NCI-H69 (cell line): ENCODE measurements around the gene RTEL1.
"Not testable (repeated sequence)": the region's sequence is repeated elsewhere in the genome, so short reads cannot be mapped to it uniquely, and the experiment has no call there.

ENCODE experiments used
- DNase-seq: peaks from one replicate; lab custom pipeline; 2025; lab: John Stamatoyannopoulos, UW

The RTEL1 gene, protein sequence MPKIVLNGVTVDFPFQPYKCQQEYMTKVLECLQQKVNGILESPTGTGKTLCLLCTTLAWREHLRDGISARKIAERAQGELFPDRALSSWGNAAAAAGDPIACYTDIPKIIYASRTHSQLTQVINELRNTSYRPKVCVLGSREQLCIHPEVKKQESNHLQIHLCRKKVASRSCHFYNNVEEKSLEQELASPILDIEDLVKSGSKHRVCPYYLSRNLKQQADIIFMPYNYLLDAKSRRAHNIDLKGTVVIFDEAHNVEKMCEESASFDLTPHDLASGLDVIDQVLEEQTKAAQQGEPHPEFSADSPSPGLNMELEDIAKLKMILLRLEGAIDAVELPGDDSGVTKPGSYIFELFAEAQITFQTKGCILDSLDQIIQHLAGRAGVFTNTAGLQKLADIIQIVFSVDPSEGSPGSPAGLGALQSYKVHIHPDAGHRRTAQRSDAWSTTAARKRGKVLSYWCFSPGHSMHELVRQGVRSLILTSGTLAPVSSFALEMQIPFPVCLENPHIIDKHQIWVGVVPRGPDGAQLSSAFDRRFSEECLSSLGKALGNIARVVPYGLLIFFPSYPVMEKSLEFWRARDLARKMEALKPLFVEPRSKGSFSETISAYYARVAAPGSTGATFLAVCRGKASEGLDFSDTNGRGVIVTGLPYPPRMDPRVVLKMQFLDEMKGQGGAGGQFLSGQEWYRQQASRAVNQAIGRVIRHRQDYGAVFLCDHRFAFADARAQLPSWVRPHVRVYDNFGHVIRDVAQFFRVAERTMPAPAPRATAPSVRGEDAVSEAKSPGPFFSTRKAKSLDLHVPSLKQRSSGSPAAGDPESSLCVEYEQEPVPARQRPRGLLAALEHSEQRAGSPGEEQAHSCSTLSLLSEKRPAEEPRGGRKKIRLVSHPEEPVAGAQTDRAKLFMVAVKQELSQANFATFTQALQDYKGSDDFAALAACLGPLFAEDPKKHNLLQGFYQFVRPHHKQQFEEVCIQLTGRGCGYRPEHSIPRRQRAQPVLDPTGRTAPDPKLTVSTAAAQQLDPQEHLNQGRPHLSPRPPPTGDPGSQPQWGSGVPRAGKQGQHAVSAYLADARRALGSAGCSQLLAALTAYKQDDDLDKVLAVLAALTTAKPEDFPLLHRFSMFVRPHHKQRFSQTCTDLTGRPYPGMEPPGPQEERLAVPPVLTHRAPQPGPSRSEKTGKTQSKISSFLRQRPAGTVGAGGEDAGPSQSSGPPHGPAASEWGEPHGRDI (N-terminal part only)

DNA sequence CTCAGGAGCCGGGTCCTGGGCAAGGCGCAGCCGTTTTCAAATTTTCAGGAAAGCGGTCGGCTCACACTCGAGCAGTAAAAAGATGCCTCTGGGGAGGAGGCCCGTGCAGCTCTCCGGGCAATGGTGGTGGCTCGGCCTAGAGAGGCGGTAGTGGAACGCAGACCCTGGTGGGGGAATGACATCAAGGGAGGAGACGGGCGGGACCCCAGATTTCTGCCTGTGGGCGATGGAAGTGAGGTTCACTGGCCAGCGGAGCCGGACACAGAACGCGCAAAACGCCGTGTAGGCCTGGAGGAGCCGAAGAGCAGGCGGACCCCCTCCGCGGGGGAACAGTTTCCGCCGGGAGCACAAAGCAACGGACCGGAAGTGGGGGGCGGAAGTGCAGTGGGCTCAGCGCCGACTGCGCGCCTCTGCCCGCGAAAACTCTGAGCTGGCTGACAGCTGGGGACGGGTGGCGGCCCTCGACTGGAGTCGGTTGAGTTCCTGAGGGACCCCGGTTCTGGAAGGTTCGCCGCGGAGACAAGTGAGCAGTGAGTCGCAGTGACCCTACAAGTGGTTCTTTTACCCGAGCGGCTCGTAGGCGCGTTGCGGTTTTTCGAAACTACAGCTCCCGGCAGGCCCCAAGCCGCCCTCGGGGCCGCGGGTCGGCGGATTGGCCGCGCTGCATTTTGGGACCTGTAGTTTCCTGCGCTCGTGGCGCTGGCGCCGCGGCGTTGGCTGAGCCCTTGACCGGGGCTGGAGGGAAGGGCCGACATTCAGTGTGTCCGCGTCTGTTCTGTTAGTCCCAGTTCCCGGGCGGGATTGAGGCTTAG, at the start of gene RTEL1:
Gene RTEL1, plus strand, starts transcription at position 376 of the 812 bp plus-strand sequence. CDS start 1,091 bp downstream, outside the sequence.
- DNase-seq: peak; percentile 86

DNA sequence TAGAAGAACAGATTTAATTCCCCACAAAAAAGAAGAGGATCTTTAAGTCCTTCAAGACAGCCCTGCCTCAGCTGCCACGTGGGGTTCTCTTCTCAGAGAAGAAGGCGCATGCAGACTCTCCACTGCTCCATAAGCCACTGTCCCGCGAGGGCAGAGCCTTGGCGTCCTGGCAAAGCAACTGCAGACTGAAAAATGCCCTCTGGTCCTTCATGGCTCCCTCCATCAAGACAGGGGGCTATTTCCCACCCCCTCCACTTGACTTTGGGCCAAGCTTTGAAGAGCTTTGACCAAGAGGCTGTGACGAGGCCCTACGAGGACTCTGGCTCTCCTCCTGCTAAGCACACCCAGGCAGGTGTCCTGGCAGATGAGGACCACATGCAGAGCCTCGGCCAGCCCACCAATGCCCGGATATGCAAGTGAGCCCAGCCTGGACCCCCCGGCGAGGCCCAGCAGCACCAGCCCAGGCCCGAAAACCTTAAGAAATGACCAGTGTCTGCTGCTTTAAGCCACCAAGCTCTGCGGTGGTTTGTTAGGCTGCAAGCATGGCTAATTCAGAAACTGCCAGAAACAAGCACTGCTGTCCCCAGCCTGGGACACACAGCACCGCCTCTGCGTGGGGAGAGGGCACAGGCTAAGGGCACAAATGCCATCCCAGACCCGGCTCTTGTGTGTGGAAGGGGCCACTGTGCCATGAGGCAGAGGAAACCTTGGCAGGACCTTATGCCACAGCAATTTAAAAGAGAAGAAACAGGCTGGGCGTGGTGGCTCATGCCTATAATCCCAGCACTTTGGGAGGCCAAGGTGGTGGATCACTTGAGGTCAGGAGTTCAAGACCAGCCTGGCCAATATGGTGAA, 47.3 kb upstream of the RTEL1 start:
- DNase-seq: no peak

DNA sequence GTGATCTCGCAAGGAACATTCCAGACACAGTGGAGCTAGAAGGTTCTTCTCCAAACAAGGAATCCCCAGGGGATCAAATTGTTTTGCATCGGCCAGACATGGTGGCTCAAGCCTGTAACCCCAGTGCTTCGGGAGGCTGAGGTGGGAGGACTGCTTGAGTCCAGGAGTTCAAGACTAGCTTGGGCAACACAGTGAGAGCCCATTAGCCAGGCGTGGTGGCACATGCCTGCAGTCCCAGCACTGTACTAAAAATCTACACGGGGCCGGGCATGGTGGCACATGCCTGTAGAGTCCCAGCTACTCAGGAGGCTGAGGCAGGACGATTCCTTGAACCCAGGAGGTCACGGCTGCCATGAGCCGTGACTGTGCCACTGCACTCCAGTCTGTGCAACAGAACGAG, 46.5 kb upstream of the RTEL1 start:
- DNase-seq: no peak

DNA sequence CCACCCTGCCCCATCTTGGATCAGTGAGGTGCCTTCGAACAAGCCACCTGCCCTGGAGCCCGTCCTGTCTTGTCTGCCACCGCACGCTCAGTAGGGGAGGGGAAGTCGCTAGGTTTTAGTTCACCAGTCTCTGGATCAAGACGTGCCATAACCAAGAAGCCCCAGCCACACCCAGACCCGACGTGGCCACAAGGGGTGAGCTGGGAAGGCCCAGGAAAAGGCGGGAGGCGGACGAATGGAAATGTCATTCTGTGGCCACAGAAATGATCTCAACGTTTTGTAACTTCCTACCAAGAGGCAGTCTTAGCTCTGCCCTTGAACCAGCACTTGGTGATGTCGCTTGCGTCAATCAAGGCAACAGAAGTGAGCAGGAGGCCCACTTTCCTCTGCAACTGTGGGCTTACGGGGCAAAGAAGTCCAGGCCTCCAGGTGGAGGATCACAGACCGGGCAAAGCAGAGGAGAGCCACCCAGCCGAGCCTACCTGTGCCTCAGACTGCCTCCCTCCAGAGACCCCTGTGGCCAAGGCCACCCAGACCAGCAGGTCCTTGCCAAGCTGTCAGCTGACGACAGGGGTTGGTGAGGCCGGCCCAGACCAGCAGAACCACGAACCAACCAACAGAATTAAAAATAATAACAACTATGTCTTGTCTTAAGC, 45.7 kb upstream of the RTEL1 start:
- DNase-seq: no peak

DNA sequence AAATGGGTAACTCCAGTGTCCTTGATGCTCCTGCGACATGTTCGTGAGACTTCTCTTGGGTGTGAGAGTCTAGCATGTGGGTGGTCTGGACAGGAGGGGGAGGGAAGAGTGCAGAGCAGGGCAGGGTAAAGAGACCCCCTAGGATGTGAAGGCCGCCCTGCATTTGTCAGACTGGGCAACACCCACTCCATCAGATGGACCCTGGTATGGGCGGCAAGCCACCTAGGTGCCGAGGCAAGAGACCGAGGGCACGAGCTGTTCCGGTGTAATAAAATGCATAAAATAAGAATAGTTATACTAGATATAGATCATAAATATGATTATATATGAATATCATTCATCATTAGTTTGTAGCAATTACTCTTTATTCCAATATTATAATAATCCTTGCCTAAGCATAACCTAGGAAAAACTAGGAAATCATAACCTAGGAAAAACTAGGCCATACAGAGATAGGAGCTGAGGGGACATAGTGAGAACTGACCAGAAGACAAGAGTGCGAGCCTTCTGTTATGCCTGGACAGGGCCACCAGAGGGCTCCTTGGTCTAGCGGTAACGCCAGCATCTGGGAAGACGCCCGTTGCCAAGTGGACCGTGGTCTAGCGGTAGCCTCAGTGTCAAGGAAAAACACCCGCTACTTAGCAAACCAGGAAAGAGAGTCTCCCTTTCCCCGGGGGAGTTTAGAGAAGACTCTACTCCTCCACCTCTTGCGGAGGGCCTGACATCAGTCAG, 44.1 kb upstream of the RTEL1 start:
- DNase-seq: not testable (repeated sequence)

DNA sequence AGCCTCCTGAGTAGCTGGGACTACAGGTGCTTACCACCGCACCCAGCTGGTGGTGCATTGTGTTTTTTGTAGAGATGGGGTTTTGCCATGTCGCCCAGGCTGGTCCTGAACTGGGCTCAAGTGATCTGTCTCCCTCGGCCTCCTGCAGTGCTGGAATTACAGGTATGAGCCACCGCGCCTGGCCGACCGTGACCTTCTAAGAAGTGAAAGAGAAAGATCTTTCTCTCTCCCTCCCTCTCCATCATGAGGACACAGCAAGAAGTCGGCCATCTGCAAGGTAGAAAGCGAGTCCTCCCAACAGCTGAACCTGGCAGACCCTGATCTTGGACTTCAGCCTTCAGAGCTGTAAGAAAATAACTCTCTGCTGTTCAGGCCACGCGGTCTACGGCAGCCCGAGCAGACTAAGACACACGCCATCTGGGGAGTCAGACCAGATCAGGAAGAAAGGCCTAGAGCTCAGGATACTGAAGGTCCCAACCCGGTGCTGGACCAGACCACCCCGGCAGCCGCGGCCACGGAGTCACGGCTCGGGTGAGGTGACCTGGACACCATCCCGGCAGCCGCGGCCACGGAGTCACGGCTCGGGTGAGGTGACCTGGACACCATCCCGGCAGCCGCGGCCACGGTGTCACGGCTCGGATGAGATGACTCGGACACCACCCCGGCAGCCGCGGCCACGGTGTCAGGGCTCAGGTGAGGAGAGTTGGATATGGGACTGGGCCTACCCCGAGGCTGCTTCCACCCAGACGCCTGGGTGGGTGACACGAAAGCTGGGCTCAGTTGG, 40.8 kb upstream of the RTEL1 start:
- no peak for DNase-seq

DNA sequence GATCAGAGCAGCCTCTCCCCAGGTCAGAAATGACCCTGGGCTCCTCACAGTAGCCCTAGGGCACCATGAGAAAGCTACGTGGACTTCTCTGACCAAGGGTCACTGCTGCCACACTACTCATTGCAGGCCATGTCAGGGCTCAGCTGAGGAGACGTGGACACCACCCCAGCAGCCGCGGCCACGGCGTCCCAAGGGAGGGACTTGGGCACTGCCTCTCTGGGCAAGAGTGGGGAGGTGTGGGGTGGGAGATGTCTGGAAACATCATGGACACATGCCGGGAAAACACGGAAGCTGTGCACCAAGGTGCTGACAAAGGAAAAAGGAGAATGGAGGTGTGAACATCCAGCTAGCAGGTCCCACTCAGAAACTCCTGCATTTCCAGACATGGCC, 40.2 kb upstream of the RTEL1 start:
- no peak for DNase-seq

DNA sequence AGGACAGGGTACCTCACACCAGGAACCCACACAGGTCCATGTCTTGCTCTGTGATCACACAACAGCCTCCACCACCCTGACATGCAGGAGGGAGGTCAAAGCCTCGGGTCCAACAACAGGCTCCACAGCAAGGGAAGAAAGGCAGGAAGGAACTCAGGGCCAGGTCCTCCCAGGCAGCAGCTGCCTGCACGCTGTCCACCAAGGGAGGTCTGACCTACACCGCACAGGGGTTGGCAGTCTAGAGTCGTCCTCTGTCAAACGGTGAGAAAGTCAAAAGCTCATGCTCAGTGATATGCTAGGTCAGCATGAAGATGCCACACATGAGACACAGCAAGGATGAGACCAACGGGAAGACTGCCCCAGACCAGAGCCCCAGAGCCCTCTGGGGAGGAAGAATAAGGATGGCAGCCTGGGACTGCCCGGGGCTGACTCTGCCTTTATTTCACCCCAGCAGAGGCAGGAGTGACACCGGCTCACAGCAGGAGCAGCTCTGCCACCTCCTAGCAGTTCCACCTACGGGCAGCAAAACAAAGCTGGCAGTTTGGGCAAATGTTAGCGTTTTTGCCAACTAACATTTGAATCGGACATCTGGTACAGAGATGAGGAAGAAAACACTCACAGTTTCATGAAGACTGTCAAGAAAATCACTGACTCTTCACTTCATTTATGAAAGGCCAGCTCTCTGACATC, 39.7 kb upstream of the RTEL1 start:
- no peak for DNase-seq

DNA sequence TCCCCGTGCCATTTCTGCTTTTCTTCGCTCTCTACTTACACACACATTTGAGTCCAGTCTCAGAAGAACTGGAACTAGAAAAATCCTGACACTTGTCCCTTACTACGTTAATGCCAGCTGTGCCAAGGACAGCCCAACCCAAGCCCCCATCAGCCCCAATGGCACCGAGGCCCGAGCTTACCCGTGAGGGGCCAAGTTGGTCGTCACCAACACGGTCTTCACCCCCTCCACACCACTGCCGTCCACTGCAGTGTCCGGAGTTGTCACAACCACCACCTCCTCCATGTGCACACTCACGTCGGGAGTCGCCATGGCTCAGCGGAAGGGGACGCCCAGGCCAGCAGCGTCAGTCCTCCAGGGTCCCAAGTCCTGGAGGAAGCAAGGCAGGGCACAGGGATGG, 39.0 kb upstream of the RTEL1 start:
- DNase-seq: no peak

DNA sequence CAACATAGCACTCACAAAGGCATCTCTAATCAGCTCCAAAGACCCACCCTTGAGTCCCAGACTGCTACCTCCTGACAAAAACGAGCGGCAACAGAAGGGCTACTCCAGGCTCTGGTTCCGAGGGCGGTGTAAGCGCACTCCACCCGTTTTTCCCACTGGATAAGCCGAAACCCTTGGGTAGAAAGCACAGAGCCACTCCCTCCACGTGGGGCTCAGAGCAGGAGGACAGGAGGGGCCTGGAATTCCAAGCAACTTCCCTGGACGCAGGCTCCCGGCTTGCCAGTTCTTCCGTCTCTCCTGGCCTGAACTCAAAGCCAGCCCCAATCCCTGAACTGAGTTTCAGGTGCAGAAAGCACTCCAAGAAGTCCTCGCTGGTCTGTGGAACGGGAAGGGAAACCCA, 38.6 kb upstream of the RTEL1 start:
- no peak for DNase-seq

DNA sequence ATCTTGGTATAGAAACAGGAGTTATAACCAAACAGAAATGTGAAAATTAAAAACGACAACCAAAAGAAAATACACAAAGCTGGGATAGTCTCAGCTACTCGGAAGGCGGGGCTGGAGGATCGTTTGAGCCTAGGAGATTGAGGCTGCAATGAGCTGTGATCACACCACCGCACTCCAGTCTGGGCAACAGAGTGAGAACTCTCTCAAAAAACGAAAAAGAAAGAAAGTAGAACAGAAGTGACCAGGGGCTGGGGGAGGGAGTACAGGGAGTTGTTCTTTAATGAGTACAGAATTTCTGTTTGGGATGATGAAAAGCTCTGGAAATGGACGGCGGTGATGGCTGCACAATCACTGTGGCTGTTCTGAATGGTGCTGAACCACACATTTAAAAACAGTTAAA, 37.1 kb upstream of the RTEL1 start:
- DNase-seq: no peak

DNA sequence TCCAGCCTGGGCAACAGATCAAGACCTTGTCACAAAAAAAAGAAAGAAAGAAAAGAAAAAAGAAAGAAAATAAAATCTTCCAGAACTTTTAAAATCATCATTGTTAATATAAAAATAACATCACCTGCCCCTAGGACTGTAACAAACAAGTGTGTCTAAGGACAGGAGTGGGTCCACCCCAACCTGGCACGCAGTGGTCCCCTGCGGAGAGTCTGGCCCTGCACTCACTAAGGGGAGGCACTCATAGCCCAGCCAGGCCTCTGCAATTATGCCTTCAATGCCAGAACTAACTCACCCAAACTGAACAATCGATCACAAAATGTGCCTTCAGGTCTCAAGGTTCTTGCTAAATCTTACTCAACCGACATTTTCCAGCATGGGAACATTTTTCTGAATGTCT, 36.0 kb upstream of the RTEL1 start:
- no peak for DNase-seq

DNA sequence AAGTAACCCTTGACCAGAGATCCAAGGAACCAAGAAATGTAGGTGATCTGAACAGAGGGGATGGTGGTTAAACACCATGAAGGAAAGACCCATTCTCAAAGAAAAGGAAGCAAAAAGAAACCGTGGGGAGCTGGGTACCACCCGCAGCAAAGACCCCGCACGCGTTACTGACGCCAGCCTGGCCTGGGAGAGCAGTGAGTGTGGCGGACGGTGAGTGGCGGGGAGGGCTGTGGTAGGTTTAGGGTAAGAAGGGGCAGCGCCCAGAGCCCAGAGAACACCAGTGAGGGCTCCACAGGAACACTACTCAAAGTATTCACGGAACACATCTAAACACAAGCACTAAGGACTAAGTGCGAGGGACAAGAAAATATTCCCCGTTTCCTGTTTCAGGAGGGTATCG, 35.4 kb upstream of the RTEL1 start:
- no peak for DNase-seq

DNA sequence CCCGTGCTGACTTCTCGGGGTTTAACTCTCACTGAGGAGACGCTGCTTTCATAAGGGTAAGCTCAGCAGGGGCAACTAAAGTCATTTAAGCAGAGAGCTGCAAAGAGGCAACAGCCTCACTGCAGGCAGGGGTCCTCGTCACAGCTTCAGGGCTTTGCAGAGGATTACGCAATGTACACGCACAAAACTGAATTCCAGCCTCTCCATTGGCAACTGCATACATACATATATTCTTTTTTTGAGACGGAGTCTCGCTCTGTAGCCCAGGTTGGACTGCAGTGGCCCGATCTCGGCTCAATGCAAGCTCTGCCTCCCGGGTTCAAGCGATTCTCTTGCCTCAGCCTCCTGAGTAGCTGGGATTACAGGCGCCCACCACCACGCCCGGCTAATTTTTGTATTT, 33.6 kb upstream of the RTEL1 start:
- peak; percentile 34 for DNase-seq

DNA sequence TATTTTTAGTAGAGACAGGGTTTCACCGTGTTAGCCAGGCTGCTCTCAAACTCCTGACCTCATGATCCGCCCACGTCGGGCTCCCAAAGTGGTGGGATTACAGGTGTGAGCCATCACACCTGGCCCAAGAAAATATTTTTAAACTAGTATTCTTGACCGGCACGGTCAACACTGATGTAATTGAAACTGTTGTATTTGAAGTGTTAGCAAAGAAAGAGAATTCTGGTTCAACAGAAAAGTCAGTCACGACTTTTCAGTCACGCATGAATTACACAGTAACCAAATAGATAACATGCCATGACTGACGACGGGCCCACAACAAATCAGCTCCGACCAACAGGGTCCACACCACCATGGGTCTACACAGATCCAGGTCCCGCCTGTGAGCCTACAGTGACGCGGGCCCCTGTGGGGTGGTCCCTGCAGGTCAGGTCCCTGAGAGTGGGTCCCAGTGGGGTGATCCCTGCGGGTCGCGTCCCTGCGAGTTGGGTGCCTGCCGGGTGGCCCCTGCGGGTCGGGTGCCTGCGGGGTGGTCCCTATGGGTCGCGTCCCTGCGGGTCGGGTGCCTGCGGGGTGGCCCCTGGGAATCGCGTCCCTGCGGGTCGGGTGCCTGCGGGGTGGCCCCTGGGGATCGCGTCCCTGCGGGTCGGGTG, 32.2 kb upstream of the RTEL1 start:
- DNase-seq: no peak

DNA sequence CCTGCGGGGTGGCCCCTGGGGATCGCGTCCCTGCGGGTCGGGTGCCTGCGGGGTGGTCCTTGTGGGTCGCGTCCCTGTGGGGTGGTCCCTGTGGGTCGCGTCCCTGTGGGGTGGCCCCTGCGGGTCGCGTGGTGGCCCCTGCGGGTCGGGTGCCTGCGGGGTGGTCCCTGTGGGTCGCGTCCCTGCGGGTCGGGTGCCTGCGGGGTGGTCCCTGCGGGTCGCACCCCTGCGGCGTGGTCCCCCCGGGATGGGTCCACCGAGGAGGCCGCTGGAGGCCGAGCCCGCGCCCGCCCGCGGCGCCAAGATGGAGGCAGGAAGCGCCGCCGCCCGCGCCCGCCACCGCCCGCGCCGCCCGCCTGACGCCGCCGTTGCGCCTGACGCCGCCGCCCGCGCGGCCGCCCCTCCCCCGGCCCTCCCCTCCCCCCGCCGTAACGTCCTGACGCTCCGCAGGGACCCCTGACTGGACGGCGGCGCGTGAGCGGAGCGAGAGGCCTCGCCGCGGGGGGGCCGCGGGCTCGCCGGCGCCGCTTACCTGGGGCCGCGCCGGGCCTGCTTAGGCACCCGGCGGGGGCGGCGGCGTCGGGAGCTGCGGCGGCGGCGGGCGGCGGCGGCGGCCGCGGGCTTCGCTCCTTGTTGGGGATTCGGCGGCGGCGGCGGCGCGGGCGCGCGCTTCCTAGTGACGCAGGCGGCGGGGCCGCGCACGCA, 31.5 kb upstream of the RTEL1 start, which contains the start of gene GMEB2:
Gene GMEB2, minus strand, starts transcription at position 678 of the 705 bp plus-strand sequence. CDS start 7,704 bp downstream, outside the sequence.
- DNase-seq: peak; percentile 87
